Activated CD8-positive, alpha-beta T cell treated with anti-CD3 and anti-CD28 coated beads for 36 hours (primary cell): ENCODE measurements around the gene LILRA5. TPM values are rescaled to one million over a fixed set of nuclear protein-coding genes. Genes with fewer than 3 reads are reported as not detected.
A peak's percentile ranks its signal among the peaks of the same experiment; 100 is the strongest.
"Not testable (repeated sequence)": the region's sequence is repeated elsewhere in the genome, so short reads cannot be mapped to it uniquely, and the experiment has no call there.

Experiments used
- ATAC-seq: fragments of 200-7000 bp; cut with Tn5 transposase; one replicate; pipeline ENCODE4 v1.10.0; 2021; ENCODE audit warnings: mild to moderate bottlenecking, moderate library complexity
- CTCF ChIA-PET: fragments of 350-600 bp; sonication (Branson Sonifier 250); formaldehyde crosslinking; loops from one replicate; lab custom pipeline; 2021; ENCODE audit warnings: antibody characterized with exemption; lab: Charles Lee
- POLR2A ChIA-PET: fragments of 350-600 bp; sonication (Branson Sonifier 250); formaldehyde crosslinking; loops from one replicate; lab custom pipeline; 2021; ENCODE audit warnings: antibody characterized with exemption; lab: Charles Lee
- DNase-seq: peaks from one replicate; pipeline ENCODE4 v3.0.0-alpha.2; 2020
- H3K27ac Mint-ChIP-seq: one replicate; pipeline ENCODE4 v1.8.0; 2021; ENCODE audit warnings: mild to moderate bottlenecking, mixed read lengths
- H3K27me3 Mint-ChIP-seq: one replicate; pipeline ENCODE4 v1.8.0; 2021; ENCODE audit warnings: mixed read lengths
- H3K36me3 Mint-ChIP-seq: one replicate; pipeline ENCODE4 v1.8.0; 2021; ENCODE audit warnings: low read depth, mixed read lengths
- H3K4me1 Mint-ChIP-seq: one replicate; pipeline ENCODE4 v1.8.0; 2021; ENCODE audit warnings: low read depth, mixed read lengths
- H3K4me3 Mint-ChIP-seq: one replicate; pipeline ENCODE4 v1.8.0; 2021; ENCODE audit warnings: mild to moderate bottlenecking, moderate library complexity, mixed read lengths
- H3K9me3 Mint-ChIP-seq: one replicate; pipeline ENCODE4 v1.8.0; 2021; ENCODE audit warnings: mixed read lengths
- intact Hi-C: fragments of 100-400 bp; cut with micrococcal nuclease; formaldehyde crosslinking; loops from one replicate; pipeline ENCODE4 v1.10.0; 2022
- total RNA-seq, 2 experiments: library from RNA; stranded (reverse); gene quantifications; one replicate each; pipeline ENCODE4 v1.2.3, GENCODE V29; 2021
- TF ChIP-seq, protein P1 (sequence below): fragments of 200-600 bp; IDR thresholded peaks from one replicate; pipeline ENCODE4 v1.8.0; 2022; ENCODE audit warnings: antibody characterized with exemption, mild to moderate bottlenecking

LILRA5 gene
- total RNA-seq, 2 experiments from 2014 or later: not detected

GRCh38 chr19:54287456-54287855 lies 25.5 kb downstream of the LILRA5 start:
- CTCF ChIA-PET: interaction anchor here (1.4 kb wide), 1 partner anchor 21 kb away, joined by 4 read pairs; no protein-coding TSS in a partner anchor

GRCh38 chr19:54286283-54286682 lies 26.7 kb downstream of the LILRA5 start:
- ATAC-seq, H3K4me3 Mint-ChIP-seq, H3K9me3 Mint-ChIP-seq, H3K36me3 Mint-ChIP-seq, POLR2A ChIA-PET, H3K4me1 Mint-ChIP-seq, intact Hi-C loops, H3K27ac Mint-ChIP-seq, DNase-seq, CTCF ChIA-PET: not testable (repeated sequence)
- H3K27me3 Mint-ChIP-seq: peaks cover 14% of the 10 kb centered on the region

More at GRCh38 chr19:54287456-54287855, 25.5 kb downstream of the LILRA5 start:
- H3K27ac Mint-ChIP-seq: no peak overlapping the region
- H3K36me3 Mint-ChIP-seq: no peaks in the 10 kb centered on the region
- no peak for DNase-seq
- H3K4me3 Mint-ChIP-seq: no peak overlapping the region
- no peaks in the 10 kb centered on the region for H3K9me3 Mint-ChIP-seq
- intact Hi-C loops: no loop called here
- TF ChIP-seq, protein P1, sequence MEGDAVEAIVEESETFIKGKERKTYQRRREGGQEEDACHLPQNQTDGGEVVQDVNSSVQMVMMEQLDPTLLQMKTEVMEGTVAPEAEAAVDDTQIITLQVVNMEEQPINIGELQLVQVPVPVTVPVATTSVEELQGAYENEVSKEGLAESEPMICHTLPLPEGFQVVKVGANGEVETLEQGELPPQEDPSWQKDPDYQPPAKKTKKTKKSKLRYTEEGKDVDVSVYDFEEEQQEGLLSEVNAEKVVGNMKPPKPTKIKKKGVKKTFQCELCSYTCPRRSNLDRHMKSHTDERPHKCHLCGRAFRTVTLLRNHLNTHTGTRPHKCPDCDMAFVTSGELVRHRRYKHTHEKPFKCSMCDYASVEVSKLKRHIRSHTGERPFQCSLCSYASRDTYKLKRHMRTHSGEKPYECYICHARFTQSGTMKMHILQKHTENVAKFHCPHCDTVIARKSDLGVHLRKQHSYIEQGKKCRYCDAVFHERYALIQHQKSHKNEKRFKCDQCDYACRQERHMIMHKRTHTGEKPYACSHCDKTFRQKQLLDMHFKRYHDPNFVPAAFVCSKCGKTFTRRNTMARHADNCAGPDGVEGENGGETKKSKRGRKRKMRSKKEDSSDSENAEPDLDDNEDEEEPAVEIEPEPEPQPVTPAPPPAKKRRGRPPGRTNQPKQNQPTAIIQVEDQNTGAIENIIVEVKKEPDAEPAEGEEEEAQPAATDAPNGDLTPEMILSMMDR: no peak
- H3K27me3 Mint-ChIP-seq: peaks cover 7% of the 10 kb centered on the region
- no peak for ATAC-seq
- POLR2A ChIA-PET: no interaction called here
- peaks cover 4% of the 10 kb centered on the region for H3K4me1 Mint-ChIP-seq

- H3K4me3 Mint-ChIP-seq, CTCF ChIA-PET, POLR2A ChIA-PET, H3K9me3 Mint-ChIP-seq, H3K36me3 Mint-ChIP-seq, H3K27ac Mint-ChIP-seq, H3K4me1 Mint-ChIP-seq, intact Hi-C loops, DNase-seq: not testable (repeated sequence)
- peak; percentile 62 for ATAC-seq
- peaks cover 17% of the 10 kb centered on the region for H3K27me3 Mint-ChIP-seq
Observed at GRCh38 chr19:54285427-54286056, 27.4 kb downstream of the LILRA5 start.

- ATAC-seq: peak; percentile 17
- no peak overlapping the region for H3K27ac Mint-ChIP-seq
- DNase-seq: no peak
- H3K27me3 Mint-ChIP-seq: peaks cover 22% of the 10 kb centered on the region
- ChIA-PET CTCF (no interaction called here), POLR2A (no interaction called here)
- intact Hi-C loops: no loop called here
- no peaks in the 10 kb centered on the region for H3K36me3 Mint-ChIP-seq
- H3K9me3 Mint-ChIP-seq: no peaks in the 10 kb centered on the region
- H3K4me3 Mint-ChIP-seq: no peak overlapping the region
- H3K4me1 Mint-ChIP-seq: peaks cover 4% of the 10 kb centered on the region
- TF ChIP-seq, protein P1: no peak
Observed at GRCh38 chr19:54282686-54283470, 30.1 kb downstream of the LILRA5 start.

DNA sequence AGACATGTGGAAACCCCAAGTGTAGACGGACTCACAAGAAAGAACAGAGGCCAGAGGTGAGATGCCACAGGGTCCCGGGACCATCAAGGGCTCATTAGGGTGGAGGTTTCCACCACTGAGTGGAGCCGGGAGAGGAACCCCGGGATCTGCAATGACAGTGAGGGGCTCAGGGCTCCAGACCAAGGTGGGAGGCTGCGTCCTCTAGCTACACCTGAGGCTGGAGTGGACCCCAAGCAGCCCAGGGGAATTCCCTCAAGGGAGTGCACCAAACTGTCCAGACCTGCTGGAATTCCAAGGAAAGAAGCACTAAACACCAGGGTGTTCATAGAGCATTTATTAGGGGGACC lies 31.3 kb downstream of the LILRA5 start:
- H3K9me3 Mint-ChIP-seq, POLR2A ChIA-PET, DNase-seq, H3K4me3 Mint-ChIP-seq, H3K36me3 Mint-ChIP-seq, intact Hi-C loops, H3K4me1 Mint-ChIP-seq, CTCF ChIA-PET, ATAC-seq, H3K27ac Mint-ChIP-seq: not testable (repeated sequence)
- H3K27me3 Mint-ChIP-seq: peaks cover 22% of the 10 kb centered on the region

GRCh38 chr19:54281007-54281728 lies 31.8 kb downstream of the LILRA5 start, which contains the start of gene LILRB2:
Gene LILRB2, minus strand, starts transcription at chr19:54281110. Its CDS starts 614 bp downstream, at chr19:54280496.
- intact Hi-C loops: no loop called here
- no peaks in the 10 kb centered on the region for H3K9me3 Mint-ChIP-seq
- H3K4me3 Mint-ChIP-seq: no peak within 1 kb of the TSS
- TF ChIP-seq, protein P1: no peak
- H3K27me3 Mint-ChIP-seq: peaks cover 22% of the 10 kb centered on the region
- CTCF ChIA-PET: no interaction called here
- ATAC-seq (no peak), DNase-seq (no peak)
- H3K36me3 Mint-ChIP-seq: no peaks in the 10 kb centered on the region
- H3K4me1 Mint-ChIP-seq: peaks cover 4% of the 10 kb centered on the region
- POLR2A ChIA-PET: no interaction called here
- H3K27ac Mint-ChIP-seq: no peak within 1 kb of the TSS

DNA sequence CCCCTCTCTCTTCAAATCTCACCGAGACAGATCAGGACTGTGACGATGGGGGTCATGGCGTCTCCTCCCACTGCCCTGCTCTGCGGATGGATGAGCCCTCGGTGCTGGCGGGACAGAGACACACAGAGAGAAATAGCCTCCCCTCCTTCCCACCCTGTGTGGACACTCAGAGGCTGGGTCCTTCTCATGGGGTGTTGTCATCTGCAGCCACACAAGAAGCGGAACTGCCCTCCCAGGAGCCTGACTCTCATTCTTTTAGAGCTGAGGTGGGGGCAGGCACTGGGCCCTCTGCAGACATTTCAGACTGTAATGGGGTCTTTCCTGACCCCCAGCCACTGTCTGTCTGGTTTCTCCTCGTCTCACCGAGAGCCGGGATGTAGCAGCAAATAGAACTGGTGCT lies 32.5 kb downstream of the LILRA5 start:
- H3K27me3 Mint-ChIP-seq: peaks cover 22% of the 10 kb centered on the region
- H3K9me3 Mint-ChIP-seq, H3K4me3 Mint-ChIP-seq, ATAC-seq, DNase-seq, H3K27ac Mint-ChIP-seq, H3K4me1 Mint-ChIP-seq, H3K36me3 Mint-ChIP-seq, intact Hi-C loops, POLR2A ChIA-PET: not testable (repeated sequence)
- CTCF ChIA-PET: interaction anchor here (1.3 kb wide), 1 partner anchor 14 kb away, joined by 4 read pairs; no protein-coding TSS in a partner anchor

- H3K9me3 Mint-ChIP-seq, H3K36me3 Mint-ChIP-seq, POLR2A ChIA-PET, H3K27ac Mint-ChIP-seq, H3K4me1 Mint-ChIP-seq, DNase-seq, intact Hi-C loops, H3K4me3 Mint-ChIP-seq, ATAC-seq: not testable (repeated sequence)
- peaks cover 22% of the 10 kb centered on the region for H3K27me3 Mint-ChIP-seq
- CTCF ChIA-PET: interaction anchor here (1.3 kb wide), 1 partner anchor 14 kb away, joined by 4 read pairs; no protein-coding TSS in a partner anchor
Observed at GRCh38 chr19:54280025-54280424, 32.9 kb downstream of the LILRA5 start.
